Neuron (in vitro differentiated cells): ENCODE data around the gene CCDC73.

ENCODE experiments used
- H2AFZ ChIP-seq: one replicate; pipeline ENCODE4 v1.6.1; 2013; ENCODE audit warnings: low read depth, mild to moderate bottlenecking, inconsistent platforms, low read length, moderate library complexity
- H3K27me3 ChIP-seq: one replicate; pipeline ENCODE4 v1.6.1; 2013; ENCODE audit warnings: low read length; ENCODE audit not compliant: insufficient read depth
- H3K36me3 ChIP-seq: one replicate; pipeline ENCODE4 v1.6.1; 2013; ENCODE audit warnings: low read length; ENCODE audit not compliant: insufficient read depth
- H3K4me1 ChIP-seq: one replicate; pipeline ENCODE4 v1.6.1; 2013; ENCODE audit warnings: low read length; ENCODE audit not compliant: insufficient read depth
- H3K4me3 ChIP-seq: 2 replicates; pipeline ENCODE4 v1.5.1; 2013; ENCODE audit warnings: mild to moderate bottlenecking, low read length, moderate library complexity
- H3K9me3 ChIP-seq: one replicate; pipeline ENCODE4 v1.6.1; 2013; ENCODE audit warnings: low read length

Gene CCDC73

DNA sequence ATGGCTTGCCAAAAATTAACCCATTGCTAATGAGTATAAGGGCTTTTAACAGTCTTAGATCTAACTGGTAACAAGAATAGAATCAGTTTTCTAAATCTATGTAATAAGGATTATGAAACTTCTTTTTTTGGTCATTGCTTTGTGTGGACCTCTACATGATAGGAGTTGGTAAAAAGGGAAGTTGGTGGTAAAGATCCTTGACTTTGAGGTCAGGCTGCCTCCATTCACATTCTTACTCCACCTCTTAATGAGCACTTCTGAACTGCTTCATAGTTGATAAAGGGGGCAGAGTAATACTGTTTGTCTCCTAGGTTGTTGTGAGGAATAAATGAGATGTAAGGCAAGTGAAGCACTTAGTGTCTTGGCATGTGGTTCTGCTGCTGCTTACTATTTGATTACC lies 200.2 kb downstream of the CCDC73 start:
- no peaks in the 10 kb centered on the region for H3K4me1 ChIP-seq
- peaks cover 89% of the 10 kb centered on the region for H3K36me3 ChIP-seq
- no peak overlapping the region for H3K4me3 ChIP-seq
- no peak overlapping the region for H2AFZ ChIP-seq
- no peaks in the 10 kb centered on the region for H3K27me3 ChIP-seq
- H3K9me3 ChIP-seq, result no peaks in the 10 kb centered on the region

DNA sequence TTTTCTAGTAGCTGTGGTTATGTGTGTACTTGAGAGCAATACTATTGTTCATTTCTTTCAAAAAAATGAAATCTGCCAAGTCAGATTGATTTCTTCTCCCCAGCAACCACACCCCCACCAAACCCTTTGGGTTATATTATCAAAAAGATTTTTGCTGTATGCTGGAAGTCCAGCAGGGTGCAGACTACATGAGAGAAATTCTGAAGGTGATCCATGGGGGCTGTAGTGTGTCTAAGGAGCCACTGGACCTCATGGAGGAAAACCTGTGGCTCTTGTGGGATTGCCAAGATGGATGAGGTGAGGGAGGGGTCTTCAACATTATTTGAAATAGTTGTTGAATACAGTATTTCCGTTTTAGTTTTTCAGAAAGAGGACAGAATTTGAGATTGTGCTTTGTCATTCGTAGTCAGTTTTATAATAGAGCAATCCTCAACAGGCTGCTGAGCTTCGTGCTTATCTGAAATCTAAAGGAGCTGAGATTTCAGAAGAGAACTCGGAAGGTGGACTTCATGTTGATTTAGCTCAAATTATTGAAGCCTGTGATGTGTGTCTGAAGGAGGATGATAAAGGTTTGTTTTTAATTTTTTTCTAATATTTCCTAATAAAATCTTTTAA lies 207.8 kb downstream of the CCDC73 start:
- H3K36me3 ChIP-seq, result peaks cover 41% of the 10 kb centered on the region
- H3K4me3 ChIP-seq, result no peak overlapping the region
- no peaks in the 10 kb centered on the region for H3K9me3 ChIP-seq
- peaks cover 15% of the 10 kb centered on the region for H3K4me1 ChIP-seq
- H2AFZ ChIP-seq, result no peak overlapping the region
- H3K27me3 ChIP-seq, result no peaks in the 10 kb centered on the region

- Histone ChIP-seq H3K9me3 (no peaks in the 10 kb centered on the region), H2AFZ (no peak overlapping the region), H3K4me1 (peaks cover 15% of the 10 kb centered on the region), H3K36me3 (peaks cover 24% of the 10 kb centered on the region), H3K4me3 (peak overlapping the region; percentile 98), H3K27me3 (no peaks in the 10 kb centered on the region)
These were observed 209.5 kb downstream of the CCDC73 start for GRCh38 chr11:32584921-32585320.

GRCh38 chr11:32583459-32584271 lies 210.8 kb downstream of the CCDC73 start, which contains the start of gene EIF3M:
Gene EIF3M, plus strand, starts transcription at chr11:32583831. Its CDS starts 57 bp downstream, at chr11:32583888.
- Histone ChIP-seq H3K36me3 (peaks cover 12% of the 10 kb centered on the region), H2AFZ (peak within 1 kb of the TSS; percentile 98), H3K27me3 (no peaks in the 10 kb centered on the region), H3K9me3 (no peaks in the 10 kb centered on the region), H3K4me1 (peaks cover 15% of the 10 kb centered on the region), H3K4me3 (peak within 1 kb of the TSS; percentile 98)

- H3K27me3 ChIP-seq, result no peaks in the 10 kb centered on the region
- no peaks in the 10 kb centered on the region for H3K9me3 ChIP-seq
- no peak overlapping the region for H2AFZ ChIP-seq
- no peak overlapping the region for H3K4me3 ChIP-seq
- peaks cover 15% of the 10 kb centered on the region for H3K4me1 ChIP-seq
- peaks cover under 1% of the 10 kb centered on the region for H3K36me3 ChIP-seq
These were observed 212.9 kb downstream of the CCDC73 start for GRCh38 chr11:32581556-32581955.

DNA sequence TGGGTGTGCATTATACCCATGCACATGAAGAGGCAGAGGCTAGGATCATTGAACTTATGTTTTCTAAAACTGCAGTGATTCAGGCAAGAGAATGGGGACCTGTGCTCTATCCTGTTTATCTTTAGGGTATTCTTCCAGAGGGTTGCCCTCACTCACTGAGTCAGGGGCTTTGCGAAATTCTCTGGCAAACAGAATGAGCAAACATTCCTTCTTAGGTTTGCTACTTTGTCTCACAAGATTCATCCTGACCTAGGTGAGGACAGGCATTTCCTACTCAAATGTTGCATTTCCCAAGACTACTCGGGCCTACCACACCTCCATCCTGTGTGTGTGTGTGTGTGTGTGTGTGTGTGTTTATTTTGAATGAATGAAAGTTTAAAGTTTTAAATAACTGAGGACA lies 213.5 kb downstream of the CCDC73 start:
- no peak overlapping the region for H3K4me3 ChIP-seq
- peaks cover 14% of the 10 kb centered on the region for H3K4me1 ChIP-seq
- H3K27me3 ChIP-seq, result no peaks in the 10 kb centered on the region
- H3K9me3 ChIP-seq, result no peaks in the 10 kb centered on the region
- no peaks in the 10 kb centered on the region for H3K36me3 ChIP-seq
- H2AFZ ChIP-seq, result no peak overlapping the region

DNA sequence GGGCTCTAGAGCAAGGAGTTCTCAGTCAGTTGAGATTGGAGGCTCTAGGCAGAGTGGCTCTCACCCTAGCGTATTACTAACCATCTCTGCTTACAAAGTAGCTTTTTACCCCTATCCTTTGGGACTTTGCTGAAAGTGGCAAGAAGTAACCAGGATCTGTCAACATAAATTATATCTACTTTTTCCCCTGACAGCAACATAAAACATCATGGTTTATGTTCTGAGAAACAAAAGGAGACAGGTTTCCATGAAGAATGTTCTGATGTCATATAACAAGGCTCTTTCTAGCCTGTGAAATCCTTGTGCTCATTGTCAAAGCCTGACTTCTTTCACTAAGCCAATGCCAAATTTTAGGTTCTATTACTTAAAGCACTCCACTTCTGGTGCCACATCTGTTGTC lies 218.0 kb downstream of the CCDC73 start:
- H3K4me1 ChIP-seq, result no peaks in the 10 kb centered on the region

DNA sequence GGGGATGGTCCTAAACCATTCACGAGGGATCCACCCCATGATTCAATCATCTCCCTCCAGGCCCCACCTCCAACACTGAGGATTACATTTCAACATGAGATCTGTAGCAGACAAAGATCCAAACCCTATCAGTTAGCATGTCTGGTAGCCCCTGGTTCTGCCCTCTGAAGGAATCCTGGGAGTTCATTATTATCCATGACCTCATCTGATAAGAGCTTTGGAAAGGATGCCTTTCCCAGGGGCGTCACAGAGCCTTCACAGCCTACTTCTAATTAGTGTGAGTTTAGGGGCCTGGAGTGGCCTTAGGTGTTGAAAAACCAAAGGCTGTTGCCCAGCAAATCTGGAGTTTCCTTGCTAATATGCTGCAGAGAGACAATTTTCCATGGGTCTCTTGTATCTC lies 219.4 kb downstream of the CCDC73 start:
- peaks cover 21% of the 10 kb centered on the region for H3K27me3 ChIP-seq
- H3K9me3 ChIP-seq, result no peaks in the 10 kb centered on the region
- no peak overlapping the region for H3K4me3 ChIP-seq
- no peak overlapping the region for H2AFZ ChIP-seq
- no peaks in the 10 kb centered on the region for H3K4me1 ChIP-seq
- H3K36me3 ChIP-seq, result no peaks in the 10 kb centered on the region

More for the DNA sequence above, 218.0 kb downstream of the CCDC73 start:
- H3K9me3 ChIP-seq, result no peaks in the 10 kb centered on the region
- H3K27me3 ChIP-seq, result peaks cover 10% of the 10 kb centered on the region
- H2AFZ ChIP-seq, result no peak overlapping the region
- H3K36me3 ChIP-seq, result no peaks in the 10 kb centered on the region
- H3K4me3 ChIP-seq, result no peak overlapping the region

DNA sequence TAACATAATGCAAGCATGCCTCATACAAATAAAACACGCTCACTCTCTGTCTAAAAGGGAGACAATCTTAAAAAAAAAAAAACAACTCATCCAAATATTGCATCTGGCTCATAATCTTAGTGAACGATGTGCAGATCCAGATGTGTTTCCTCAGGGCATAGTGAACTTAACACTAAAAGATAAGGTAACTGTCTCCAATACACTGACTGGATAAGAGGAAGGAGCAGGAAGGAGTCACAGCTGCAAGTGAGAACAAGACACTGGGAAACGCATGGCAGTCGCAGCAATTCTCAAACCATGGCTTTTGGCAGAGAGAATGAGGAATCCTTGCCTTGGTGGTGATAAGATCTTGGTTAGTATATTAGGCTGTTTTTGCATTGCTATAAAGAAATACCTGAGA lies 220.0 kb downstream of the CCDC73 start:
- Histone ChIP-seq H3K27me3 (peaks cover 21% of the 10 kb centered on the region), H3K36me3 (no peaks in the 10 kb centered on the region), H2AFZ (no peak overlapping the region), H3K4me3 (no peak overlapping the region), H3K9me3 (no peaks in the 10 kb centered on the region), H3K4me1 (no peaks in the 10 kb centered on the region)

GRCh38 chr11:32573228-32573627 lies 221.2 kb downstream of the CCDC73 start:
- peaks cover 21% of the 10 kb centered on the region for H3K27me3 ChIP-seq
- no peaks in the 10 kb centered on the region for H3K4me1 ChIP-seq
- H2AFZ ChIP-seq, result no peak overlapping the region
- H3K9me3 ChIP-seq, result no peaks in the 10 kb centered on the region
- no peaks in the 10 kb centered on the region for H3K36me3 ChIP-seq
- no peak overlapping the region for H3K4me3 ChIP-seq

GRCh38 chr11:32571039-32571438 lies 223.4 kb downstream of the CCDC73 start:
- Histone ChIP-seq H3K4me3 (no peak overlapping the region), H3K27me3 (peaks cover 21% of the 10 kb centered on the region), H3K36me3 (no peaks in the 10 kb centered on the region), H3K4me1 (peaks cover 5% of the 10 kb centered on the region), H3K9me3 (no peaks in the 10 kb centered on the region), H2AFZ (no peak overlapping the region)

DNA sequence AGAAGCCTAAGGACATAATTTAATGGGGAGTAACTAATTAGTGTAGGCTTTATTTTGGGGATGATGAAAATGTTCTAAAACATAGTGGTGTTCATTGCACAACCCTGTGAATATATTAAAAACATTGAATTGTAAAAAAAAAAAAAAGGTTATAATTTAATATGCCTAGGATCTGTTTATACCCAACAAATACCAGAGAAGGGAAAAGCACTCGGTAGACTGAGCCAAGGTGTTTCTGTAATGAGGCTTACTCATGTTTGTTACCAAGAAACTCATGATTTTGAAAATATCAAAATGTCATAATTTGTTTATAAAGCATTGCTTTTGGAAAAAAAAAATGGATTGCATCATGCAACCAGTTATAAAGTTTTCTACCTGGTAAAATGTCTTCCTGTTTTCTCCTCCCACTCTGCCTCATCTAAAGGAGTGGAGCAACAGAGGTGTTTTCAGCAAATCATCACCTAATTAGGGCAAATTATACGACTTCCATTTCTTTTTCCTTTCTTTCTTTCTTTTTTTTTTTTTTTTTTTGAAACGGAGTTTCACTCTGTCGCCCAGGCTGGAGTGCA lies 225.1 kb downstream of the CCDC73 start:
- H3K4me3 ChIP-seq, result no peak overlapping the region
- H3K36me3 ChIP-seq, result no peaks in the 10 kb centered on the region
- peaks cover 21% of the 10 kb centered on the region for H3K27me3 ChIP-seq
- H3K4me1 ChIP-seq, result peaks cover 5% of the 10 kb centered on the region
- no peaks in the 10 kb centered on the region for H3K9me3 ChIP-seq
- no peak overlapping the region for H2AFZ ChIP-seq

GRCh38 chr11:32567154-32567553 lies 227.3 kb downstream of the CCDC73 start:
- H2AFZ ChIP-seq, result no peak overlapping the region

More at GRCh38 chr11:32567154-32567553, 227.3 kb downstream of the CCDC73 start:
- no peak overlapping the region for H3K4me3 ChIP-seq
- no peaks in the 10 kb centered on the region for H3K36me3 ChIP-seq
- H3K4me1 ChIP-seq, result peaks cover 5% of the 10 kb centered on the region
- H3K27me3 ChIP-seq, result peaks cover 15% of the 10 kb centered on the region
- H3K9me3 ChIP-seq, result no peaks in the 10 kb centered on the region
